ENCODE data around the gene MCM3.

DNA sequence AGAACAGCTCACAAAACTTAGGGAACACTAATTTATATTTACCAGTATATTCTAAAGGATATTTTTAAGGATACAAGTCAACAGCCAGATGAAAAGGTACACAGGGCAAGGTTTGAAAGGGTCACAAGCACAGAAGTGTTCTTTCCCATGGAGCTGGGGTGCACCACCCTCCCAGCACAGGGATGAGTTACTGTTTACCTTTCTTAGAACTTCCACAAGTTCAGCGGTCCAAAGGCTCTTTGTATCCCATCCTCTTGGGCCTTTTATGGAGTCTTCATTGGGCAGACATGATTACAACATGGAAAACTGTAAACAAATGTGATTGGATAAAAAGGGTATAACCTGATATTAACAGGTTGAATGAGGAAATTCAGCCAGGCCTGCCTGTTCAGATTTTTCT is 39.1 kb downstream of the MCM3 start:
- TF ChIP-seq EZH2 (IDR thresholded peaks at IDR 0.05; ENCODE audit: low read length, missing control alignments) (no peak), CTCF (conservative IDR thresholded peaks at IDR 0.05 in 1 of 2, IDR thresholded peaks at IDR 0.05 in 1 of 2; ENCODE audit: low read depth in 1 of 2, low read length in 2 of 2) (no peak)
